Measurements from ENCODE around the gene SORBS2.

Gene SORBS2

DNA sequence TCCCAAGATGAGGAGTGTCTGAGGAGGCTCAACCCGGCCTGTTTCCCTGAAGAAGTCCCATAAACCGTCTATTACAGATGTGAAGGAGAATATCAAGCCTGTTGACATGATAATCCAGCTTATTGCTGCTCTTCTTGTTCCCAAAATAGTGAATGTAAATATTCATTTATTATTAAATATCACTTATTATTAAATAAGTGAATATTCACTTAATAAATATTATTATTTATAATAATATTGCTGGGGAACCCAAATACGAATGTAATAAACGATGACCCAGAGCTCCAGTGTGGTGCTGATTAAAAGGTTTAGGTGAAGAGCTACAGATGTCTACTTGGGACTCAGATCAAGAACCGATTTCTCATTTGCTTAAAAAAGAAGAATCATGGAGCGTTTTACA, 23.8 kb upstream of the SORBS2 start:
- Histone ChIP-seq H3K4me3 (ENCODE audit: low read depth, low read length) (no peak overlapping the region), H3K4me1 (no peaks in the 10 kb centered on the region), H2AFZ (no peak overlapping the region), H3K79me2 (no peaks in the 10 kb centered on the region), H3K9ac (no peak overlapping the region), H3K27me3 (ENCODE audit: control insufficient read depth, insufficient read depth, low read length) (no peaks in the 10 kb centered on the region), H3K4me2 (ENCODE audit: low read length) (no peak overlapping the region), H3K36me3 (ENCODE audit: control insufficient read depth, insufficient read depth, low read length) (no peaks in the 10 kb centered on the region), H3K27ac (no peak overlapping the region), H3K9me3 (ENCODE audit: control insufficient read depth, low read length) (no peaks in the 10 kb centered on the region)
- TF ChIP-seq CTCF (IDR thresholded peaks at IDR 0.05), result no peak

DNA sequence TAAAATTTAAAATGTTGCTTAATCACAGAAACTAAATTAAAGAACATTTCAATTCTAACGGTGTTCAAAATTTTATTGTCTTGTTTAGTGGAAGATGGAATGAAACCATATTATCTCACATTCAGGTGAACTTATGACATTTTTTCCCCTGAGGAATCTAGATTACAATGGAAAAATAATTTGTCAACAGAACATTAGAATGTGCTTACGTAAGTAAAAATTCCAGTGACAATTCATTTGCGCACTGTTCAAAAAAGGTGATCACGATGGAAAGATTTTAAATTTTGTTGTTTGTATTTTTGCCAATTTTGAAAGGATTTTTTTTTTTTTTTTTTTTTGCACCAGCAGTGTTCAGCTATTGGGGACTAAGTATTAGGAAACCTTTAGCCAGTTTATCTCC, 23.3 kb upstream of the SORBS2 start:
- TF ChIP-seq CTCF (IDR thresholded peaks at IDR 0.05), result no peak
- Histone ChIP-seq H3K4me3 (ENCODE audit: low read depth, low read length) (no peak overlapping the region), H3K4me2 (ENCODE audit: low read length) (no peak overlapping the region), H3K27ac (no peak overlapping the region), H3K36me3 (ENCODE audit: control insufficient read depth, insufficient read depth, low read length) (no peaks in the 10 kb centered on the region), H3K27me3 (ENCODE audit: control insufficient read depth, insufficient read depth, low read length) (no peaks in the 10 kb centered on the region), H2AFZ (no peak overlapping the region), H3K9ac (no peak overlapping the region), H3K9me3 (ENCODE audit: control insufficient read depth, low read length) (no peaks in the 10 kb centered on the region), H3K79me2 (no peaks in the 10 kb centered on the region), H3K4me1 (no peaks in the 10 kb centered on the region)

- H3K36me3 ChIP-seq (ENCODE audit: control insufficient read depth, insufficient read depth, low read length), result no peaks in the 10 kb centered on the region
- H3K79me2 ChIP-seq, result no peaks in the 10 kb centered on the region
- H3K27ac ChIP-seq, result no peak overlapping the region
- H3K4me2 ChIP-seq (ENCODE audit: low read length), result no peak overlapping the region
- no peak for TF ChIP-seq CTCF (IDR thresholded peaks at IDR 0.05)
- no peaks in the 10 kb centered on the region for H3K4me1 ChIP-seq
- H3K27me3 ChIP-seq (ENCODE audit: control insufficient read depth, insufficient read depth, low read length), result no peaks in the 10 kb centered on the region
- no peak overlapping the region for H3K4me3 ChIP-seq (ENCODE audit: low read depth, low read length)
- no peak overlapping the region for H3K9ac ChIP-seq
- H2AFZ ChIP-seq, result no peak overlapping the region
- no peaks in the 10 kb centered on the region for H3K9me3 ChIP-seq (ENCODE audit: control insufficient read depth, low read length)
Observed at GRCh38 chr4:185834778-185835177, 22.8 kb upstream of the SORBS2 start.

GRCh38 chr4:185834088-185834487, 22.1 kb upstream of the SORBS2 start:
- no peak for TF ChIP-seq CTCF (IDR thresholded peaks at IDR 0.05)
- no peaks in the 10 kb centered on the region for H3K36me3 ChIP-seq (ENCODE audit: control insufficient read depth, insufficient read depth, low read length)
- H3K4me1 ChIP-seq, result no peaks in the 10 kb centered on the region
- no peak overlapping the region for H3K4me3 ChIP-seq (ENCODE audit: low read depth, low read length)
- no peak overlapping the region for H3K9ac ChIP-seq
- no peak overlapping the region for H3K4me2 ChIP-seq (ENCODE audit: low read length)
- H3K9me3 ChIP-seq (ENCODE audit: control insufficient read depth, low read length), result no peaks in the 10 kb centered on the region
- no peak overlapping the region for H2AFZ ChIP-seq
- H3K79me2 ChIP-seq, result no peaks in the 10 kb centered on the region
- no peak overlapping the region for H3K27ac ChIP-seq
- no peaks in the 10 kb centered on the region for H3K27me3 ChIP-seq (ENCODE audit: control insufficient read depth, insufficient read depth, low read length)

GRCh38 chr4:185833055-185833598, 21.1 kb upstream of the SORBS2 start:
- TF ChIP-seq CTCF (IDR thresholded peaks at IDR 0.05), result no peak
- no peak overlapping the region for H3K4me2 ChIP-seq (ENCODE audit: low read length)
- no peak overlapping the region for H3K4me3 ChIP-seq (ENCODE audit: low read depth, low read length)
- H3K79me2 ChIP-seq, result no peaks in the 10 kb centered on the region
- H2AFZ ChIP-seq, result no peak overlapping the region
- no peaks in the 10 kb centered on the region for H3K4me1 ChIP-seq
- no peaks in the 10 kb centered on the region for H3K36me3 ChIP-seq (ENCODE audit: control insufficient read depth, insufficient read depth, low read length)
- H3K27me3 ChIP-seq (ENCODE audit: control insufficient read depth, insufficient read depth, low read length), result no peaks in the 10 kb centered on the region
- no peak overlapping the region for H3K27ac ChIP-seq
- no peak overlapping the region for H3K9ac ChIP-seq
- H3K9me3 ChIP-seq (ENCODE audit: control insufficient read depth, low read length), result no peaks in the 10 kb centered on the region
